Brain pericyte (primary cell): ENCODE measurements around the gene P4HA2.

Experiments used
- DNase-seq: peaks from one replicate; pipeline ENCODE4 v3.0.0-alpha.2; 2012; ENCODE audit warnings: low read depth, low spot score

Gene P4HA2

DNA sequence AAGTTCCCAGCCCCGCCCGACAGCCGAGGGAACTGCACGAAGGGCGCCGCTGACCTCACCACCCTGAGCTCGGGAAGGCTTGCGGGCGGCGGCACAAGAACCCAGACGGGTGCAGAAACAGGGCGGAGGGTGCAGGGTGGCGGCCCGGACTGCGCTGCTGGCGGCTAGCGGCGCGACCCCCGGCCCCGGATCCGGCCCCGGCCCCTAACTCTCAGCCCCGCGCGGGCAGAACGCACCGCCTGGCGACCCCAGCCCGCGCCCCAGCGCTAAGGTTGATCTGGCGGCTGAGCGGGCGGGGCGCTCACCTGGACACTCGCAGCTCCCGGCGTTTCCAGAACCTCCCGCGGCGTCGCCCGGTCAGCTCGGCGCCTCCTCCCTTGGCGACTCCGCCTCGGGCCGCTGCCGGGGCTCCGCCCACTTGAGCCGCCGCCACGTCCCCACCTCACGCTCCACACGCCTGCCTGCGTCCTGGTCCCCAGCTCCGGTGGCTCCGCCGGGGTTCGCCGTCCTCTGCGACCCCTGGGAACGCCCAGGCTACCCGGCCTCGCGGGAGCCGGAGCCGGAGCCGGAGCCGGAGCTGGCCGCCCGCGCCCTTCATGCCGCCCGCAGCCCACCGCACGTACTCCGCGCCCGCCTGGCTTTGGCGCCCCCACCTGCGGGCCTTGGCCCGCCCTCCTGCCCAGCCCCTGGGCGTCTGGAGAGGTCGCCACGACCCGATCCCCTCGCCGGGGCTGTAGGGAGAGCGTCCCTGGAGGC, at the start of gene P4HA2:
Gene P4HA2, minus strand, starts transcription at position 369 of the 756 bp plus-strand sequence. CDS start 9,227 bp downstream, outside the sequence.
- DNase-seq, result no peak

DNA sequence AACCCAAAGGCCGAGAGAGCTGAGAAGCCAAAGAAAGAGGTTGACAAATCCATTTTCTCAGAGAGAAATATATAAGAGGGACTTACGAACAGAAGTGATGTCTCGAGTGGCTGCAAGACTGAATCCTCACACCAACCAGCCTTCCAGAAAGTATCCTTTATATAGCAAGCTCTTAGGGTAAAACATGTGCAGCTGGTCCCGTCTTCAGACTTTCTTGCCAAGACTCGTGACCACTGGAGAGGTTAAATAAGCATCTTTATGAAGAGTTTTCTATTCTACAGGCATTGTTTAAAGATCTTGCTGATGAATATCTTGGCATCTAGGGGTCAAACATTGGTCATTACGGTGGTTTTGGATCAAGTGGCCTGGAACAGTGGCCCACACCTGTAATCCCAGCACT, 49.6 kb upstream of the P4HA2 start:
- DNase-seq, result no peak

DNA sequence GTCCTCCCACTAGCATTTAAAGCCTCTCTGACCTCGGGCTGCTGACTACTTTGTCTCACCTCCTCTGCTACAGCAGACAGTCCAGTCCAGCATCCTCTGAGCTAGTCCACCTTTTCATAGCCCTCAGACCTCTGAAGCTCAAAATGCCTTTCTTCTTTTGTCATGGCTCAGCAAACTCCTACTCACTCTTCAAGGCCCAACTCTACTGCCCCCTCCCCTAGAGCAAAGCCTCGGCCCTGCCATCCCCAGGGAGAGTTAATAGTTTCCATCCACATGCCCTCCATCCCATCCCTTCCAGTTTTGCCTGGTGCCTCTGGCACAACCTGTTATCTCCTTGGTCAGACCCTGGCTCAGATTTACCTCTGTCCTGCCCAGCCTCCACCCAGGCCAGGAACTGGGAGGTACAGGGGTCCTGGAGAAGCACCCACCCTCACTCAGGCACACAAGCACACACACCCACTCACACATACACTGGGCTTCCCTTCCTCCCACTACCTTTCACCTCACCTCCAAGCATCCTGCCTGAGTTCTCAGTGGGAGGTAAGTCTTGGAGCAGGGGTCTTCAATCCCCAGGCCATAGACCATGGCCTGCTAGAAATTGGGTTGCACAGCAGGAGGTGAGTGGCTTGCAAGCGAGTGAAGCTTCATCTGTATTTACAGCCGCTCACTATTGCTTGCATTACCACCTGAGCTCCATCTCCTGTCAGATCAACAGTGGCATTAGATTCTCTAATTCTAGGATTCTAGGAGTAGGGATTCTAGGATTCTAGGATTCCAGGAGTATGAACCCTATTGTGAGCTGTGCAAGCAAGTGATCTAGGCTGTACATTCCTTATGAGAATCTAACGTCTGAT, 47.9 kb upstream of the P4HA2 start:
- DNase-seq, result no peak

DNA sequence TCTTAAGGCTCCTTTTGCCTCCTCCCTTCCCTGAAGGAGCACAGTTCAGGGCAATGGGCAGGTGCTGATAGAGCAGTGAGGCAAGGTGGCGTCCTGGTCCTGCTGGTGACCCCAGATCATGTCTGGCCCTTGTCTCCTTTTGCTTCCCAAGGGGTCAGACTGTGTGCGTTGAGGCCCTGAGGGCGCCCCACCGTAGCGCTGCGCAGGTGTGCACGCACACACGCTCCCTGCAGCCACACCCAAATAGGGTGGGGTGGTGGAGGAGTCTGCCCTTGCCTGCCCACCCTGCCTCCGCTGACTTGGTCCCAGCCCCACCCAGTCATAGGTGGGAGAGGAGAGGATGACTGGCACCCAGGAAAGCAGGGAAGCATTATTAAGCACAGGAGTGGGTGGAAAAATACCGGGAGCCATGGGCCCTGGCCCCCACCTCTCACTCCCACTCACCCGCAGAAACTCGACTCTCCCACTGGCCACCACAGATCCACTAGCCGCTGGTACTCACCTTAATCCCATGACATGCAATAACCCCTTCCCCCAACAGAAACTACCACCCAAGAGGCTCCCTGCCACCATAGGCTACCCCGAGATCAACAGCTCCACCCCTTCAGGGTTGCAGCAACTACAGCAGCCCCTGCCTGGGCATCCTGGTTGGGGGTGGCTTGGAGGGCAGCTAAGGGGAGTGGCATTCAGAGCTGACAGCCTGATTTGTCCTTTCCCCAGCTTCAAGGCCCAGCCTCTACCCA, 46.6 kb upstream of the P4HA2 start:
- DNase-seq, result no peak

DNA sequence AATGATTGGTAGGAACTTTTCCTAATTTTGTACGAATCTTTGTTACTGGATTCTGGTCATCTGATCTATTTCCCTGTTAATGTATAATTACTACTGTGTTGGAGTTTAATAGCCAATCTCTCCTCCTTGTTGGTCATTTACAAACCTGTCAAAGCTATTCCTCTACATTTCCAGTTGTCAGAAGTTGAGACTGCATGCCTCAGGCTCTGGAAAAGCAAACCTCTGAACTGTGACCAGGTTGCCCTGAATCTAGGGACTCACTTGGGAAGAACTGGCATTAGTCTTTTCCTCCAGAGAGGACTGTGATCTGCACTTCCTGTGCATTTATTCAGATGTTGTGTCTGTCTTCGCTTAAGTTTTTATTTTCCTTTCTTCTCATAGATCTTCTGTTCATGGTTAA, 46.0 kb upstream of the P4HA2 start:
- DNase-seq, result no peak

DNA sequence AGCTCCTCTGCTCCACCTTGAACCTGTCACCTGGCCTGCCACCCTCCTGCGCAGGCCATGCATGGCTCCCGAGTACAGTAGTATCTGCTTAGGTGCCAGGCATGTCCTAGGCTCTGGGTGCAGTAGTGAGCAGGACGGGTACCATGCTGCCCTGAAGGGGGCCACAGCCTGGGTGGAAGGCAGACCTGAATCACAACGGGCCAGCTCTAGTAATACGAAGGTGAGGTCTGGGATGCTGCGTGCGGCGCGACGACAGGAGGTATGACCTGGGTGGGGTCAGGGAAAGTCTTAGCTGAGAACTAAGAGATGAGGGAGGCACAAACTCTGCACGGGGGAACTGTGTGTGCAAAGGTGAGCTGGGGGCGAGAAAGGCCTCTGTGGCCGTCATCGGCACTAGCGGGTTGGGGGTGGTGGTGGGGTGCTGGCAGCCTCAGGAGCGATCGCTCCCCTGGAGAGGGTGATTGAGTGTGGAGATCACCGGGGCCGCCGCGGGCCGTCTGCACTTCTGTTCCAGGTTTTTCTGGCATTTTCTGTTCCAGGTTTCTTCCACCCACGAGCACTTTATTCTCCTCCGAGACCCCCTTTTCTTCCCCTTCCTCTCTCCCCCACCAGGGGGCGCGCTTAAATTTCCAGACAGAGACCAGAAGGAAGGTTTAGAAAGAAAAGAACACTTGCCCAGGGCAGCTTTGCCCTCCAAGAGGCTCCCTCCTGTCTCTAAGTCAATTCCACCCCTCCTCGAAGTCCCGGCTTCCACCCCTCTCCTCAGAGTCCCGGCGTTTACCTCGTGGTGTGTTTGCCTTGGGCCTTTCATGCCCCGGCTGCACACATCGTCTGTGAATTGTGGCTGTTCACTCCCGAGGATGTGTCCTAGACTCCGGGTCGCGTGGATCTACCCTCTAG, 44.9 kb upstream of the P4HA2 start:
- no peak for DNase-seq

DNA sequence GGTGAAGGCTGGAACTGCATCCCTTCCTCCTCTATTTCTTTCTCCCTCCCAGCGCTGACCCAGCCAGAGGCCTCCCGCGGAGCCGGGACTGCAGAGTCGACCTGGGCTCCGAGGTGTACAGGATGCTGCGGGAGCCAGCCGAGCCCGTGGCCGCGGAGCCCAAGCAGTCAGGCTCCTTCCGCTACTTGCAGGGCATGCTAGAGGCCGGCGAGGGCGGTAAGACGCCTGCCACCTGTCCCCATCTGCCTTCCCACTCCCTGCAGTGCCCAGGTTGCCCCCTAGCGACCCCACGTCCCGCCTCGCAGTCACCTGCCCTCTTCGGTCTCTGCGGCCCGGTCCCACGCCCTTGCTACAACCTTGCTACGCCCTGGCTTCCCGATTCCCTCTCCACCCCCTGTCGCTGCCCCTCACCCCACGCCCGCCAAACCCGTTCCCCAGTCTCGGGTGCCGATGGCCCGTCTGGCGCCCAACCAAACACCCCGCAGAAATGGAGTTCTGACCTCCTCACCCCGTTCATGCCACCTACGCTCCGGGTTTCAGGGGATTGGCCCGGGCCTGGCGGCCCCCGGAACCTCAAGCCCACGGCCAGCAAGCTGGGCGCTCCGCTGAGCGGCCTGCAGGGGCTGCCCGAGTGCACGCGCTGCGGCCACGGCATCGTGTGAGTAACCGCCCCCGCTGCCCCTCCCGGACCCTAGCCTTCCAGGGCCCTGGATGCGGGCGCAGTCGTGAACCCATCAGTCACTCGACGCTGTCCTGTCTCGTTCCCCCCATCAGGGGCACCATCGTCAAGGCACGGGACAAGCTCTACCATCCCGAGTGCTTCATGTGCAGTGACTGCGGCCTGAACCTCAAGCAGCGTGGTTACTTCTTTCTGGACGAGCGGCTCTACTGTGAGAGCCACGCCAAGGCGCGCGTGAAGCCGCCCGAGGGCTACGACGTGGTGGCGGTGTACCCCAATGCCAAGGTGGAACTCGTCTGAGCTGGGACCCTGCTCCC, 43.9 kb upstream of the P4HA2 start:
- DNase-seq, result no peak

DNA sequence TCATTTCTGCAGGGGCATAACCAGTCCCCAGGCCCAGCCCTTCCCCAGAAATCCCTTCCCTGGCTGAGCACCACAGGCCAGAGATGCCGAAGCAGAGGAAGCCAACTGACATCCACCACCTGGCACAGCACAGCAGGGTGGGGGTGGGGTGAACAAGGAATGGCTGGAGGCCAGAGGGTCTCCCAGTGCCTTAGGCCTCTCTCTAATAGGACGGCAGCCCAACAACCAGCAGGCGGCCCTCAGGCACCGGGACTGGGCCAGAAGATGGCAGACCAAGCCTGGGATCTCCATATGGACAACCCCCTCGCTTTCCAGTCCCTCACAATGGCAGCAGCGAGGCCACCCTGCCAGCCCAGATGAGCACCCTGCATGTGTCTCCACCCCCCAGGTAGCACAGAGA, 43.1 kb upstream of the P4HA2 start:
- DNase-seq, result no peak

DNA sequence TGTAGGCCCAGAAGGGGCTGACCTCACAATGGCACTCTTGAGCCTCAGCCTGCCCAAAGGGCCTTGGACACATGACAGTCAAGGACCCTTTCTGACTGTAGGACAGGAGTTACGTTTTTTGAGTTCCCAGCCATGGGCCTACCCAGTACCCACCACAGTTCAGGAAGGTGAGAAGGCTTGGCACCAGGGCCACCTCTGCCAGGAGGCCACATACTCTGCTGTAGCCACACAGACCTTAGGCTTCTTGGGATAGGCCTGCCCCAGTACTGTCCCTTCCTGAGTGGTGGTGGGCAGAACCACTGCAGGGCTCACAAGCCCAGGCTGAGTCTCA, 42.6 kb upstream of the P4HA2 start:
- DNase-seq, result no peak

DNA sequence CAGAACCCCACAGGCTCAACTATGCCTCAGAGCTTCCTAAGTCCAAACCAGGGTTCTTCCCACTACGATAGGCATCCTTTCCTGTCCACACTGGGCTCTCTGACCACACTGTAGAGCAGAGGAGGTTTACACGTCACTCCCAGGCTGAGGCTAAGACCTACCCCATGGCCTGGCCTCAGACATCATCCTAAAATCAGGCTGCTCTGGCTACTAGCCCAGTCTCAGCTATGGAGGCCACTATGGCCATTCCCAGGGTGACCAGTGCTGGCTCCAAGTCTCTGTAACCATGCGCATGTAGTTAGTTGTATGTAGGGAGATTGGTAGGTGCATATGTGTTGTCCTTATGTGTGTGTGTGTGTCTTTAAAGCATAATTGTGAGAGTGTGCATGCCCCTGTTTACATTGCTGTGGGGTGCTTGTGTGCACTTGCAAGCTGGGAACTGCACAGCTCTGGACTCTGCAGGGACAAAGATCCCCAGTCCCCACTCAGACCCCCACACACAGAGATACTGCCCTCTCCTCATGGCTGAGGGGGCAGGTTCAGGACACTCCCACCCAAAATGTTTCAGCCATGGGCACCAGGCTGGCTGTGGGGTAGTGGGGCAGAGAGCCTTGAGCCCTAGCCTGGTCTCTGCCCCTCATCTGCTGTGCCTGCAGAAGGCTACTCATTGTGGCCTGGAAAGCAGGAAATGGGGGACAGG, 42.1 kb upstream of the P4HA2 start:
- DNase-seq, result no peak

DNA sequence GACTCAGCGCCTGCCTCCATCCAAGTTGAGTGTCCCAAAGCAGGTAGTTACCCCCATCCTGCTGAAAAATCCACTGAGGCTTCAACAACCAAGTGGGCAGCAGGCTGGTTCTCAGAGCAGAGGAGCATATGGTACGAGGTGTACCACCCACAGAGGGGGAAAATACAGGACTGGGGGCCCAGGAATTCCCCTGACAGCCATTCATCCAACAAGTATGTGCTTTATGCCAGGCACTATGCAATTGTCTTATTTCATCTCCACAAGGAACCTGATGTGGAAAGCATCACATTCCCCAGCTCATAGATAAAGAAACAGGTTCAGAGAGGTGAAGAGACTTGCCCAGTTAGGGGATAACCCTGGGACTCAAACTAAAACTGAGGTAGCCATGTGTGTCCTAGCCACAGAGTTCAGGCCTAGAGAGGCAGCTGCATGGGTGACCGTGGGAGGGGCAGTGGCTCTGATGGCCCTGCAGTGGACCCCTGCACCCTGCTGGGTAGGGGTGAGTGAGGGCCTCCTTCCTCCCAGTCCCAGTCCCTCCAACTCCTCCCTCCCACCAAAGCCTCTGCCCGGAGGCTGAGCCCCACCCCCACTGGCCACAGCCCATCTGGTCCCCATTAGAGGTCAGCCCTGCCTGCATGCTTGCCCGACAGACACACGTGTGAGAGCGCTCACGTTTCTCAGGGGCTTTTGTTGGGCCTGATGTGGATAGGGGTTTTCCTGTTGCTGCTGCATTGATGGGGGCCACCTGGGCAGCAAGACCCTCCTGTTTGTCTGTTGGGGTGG, 41.3 kb upstream of the P4HA2 start:
- DNase-seq, result no peak

DNA sequence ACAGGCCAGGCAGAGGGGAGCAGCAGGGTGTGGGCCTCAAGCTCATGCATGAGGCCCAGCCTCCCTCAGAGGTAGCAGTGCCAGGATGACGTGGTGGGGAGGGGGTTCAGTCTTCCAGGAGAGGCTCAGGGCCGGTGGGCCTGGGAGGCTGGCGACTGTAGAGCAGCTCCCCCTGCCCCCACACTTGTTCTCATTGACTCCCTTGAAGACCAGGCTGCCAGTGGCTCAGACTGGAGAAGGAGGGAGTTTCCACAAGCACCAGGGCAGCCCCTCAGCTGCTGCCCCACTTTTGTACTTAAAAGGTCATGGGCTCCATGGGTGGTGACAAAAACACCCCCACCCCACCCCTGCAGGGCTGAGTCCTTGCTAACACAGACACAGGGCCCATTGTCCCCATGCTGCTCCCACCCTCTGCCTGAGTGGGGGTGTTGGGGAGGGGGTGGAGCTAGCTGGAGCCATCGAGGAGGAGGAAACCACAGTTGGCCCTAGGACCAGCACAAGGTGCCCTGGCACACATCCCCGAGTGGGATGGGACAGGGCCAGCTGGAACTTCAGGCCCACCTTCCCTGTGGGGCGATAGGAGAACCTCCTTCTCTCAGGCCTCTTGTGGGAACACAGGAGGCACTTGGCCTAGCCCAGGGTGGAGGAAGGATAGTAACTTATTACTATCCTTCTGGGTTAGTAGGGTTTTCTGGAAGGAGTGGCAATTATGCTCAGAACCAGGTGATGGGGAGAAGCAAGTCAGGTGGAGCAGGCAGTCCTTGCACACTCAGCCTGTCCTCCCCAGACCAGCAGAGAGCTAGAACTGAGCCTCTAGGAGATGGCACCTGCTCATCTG, 40.5 kb upstream of the P4HA2 start:
- no peak for DNase-seq

DNA sequence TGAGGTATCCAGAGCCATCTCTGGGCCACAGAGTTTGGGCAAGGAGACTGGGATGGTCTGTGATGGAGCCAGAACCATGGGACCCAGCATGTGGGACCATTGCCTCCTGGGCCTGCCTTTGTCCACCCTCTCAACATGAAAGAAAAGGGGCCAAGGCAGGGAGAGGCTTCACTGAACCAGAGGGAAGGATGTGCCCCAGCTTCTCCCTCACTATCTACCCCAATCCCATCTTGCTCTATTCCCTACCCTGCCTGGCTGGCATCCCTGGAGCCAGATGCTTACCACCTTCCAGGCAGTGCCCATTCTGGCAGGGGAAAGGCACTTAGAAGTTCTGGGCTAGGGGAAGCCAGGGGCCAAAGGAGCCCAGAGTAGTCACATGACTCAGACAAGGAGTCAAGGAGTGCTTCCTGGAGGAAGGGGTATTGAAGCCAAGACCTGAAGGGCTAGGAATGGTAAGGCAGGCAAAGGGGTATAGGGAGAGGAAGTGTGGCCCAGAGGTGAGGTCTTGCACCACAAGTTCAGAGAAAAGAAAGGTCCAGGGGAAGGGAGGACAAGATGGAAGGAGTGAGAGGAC, 39.6 kb upstream of the P4HA2 start:
- no peak for DNase-seq

DNA sequence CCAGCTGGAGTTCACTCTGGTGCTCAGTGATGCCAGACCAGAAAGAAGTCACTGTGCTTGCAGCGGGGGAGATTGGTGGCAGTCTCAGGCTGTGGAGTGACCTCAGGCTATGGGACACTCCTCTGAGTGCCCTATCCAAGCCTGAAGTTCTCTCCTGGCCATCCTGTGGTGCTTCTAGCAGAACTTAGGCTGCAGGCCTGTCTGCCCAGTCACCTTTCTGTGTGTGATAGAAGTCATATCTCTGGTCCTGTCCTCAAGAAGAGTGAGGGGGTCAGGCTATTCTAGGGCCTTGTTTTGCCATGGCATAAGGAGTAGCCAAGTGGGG, 39.1 kb upstream of the P4HA2 start:
- DNase-seq, result no peak

DNA sequence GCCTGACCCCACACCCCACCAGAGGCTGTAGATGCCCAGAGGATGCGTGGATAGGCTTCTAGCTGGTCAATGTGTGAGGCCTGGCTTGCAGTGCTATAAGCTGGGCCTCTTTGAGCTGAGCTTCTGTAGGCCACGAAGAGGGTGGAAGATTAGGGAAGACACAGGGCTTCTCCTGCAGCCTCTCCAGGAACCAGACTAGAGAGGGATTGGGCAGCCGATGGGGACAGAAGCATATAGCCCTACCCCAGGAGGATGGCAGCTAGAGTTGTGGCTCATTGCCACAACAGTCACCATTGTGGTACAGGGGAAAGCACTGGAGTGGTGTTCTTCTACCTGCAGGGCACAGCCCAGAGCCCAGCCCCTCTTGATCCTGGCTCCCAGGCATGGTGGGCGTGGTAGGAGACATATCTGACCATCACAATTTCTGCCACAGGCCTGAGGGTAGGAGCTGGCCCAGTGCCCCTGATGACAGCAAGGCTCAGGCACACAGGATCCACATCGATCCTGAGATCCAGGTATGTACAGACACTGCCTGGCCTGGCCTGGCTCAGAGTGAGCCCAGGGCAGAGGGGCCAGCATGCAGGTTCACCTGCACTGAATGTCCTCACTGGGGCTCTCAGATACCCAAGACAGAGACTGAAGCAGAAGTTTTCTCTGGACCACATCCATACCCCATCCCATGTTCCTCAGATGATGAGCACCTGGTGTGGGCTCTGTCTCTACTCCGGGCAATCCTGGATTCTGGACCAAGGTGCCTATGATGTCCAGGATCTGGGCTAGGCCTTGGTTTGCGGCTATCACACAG, 38.6 kb upstream of the P4HA2 start:
- DNase-seq, result no peak

DNA sequence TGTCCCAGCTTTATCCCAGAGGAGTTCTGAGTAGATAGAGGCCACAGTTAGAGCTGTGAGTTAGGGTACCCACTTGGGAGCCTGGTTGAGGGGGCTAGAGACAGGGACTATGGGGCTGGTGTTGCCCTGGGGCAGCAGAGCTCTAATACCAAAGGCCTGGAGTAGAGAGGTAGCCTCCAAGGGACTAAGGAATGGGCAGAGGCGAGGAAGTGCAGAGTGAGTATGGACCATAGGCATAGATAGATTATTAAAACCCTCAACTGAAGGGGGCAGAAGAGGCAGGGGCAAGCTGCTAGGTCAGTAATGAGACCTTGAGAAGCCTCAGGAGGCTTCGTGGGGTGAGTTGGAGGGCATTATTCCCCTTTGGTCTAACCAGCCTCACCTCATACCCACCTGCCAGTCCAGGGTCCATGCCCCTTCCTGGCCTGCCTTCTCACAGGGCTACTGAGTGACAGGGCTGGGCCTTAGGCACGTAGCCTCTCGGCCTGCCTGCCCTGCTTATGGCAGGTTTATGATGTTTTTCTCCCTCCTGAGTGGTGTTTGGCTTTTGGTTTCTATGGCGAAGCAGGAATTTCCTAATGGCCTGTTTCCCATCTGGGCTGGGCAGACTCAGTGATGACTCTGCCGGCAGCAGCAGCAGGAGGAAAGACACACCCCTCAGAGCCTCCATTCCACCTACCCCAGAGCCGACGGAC, 37.8 kb upstream of the P4HA2 start:
- no peak for DNase-seq
